Nephron (organoid): ENCODE measurements around the gene RAD51D.

Experiments
- H3K27ac Mint-ChIP-seq, 3 experiments: 2 replicates each; pipeline ENCODE4 v1.8.0; 2020; ENCODE audit warnings: mixed read lengths in 3 of 3, mild to moderate bottlenecking in 2 of 3, moderate library complexity in 1 of 3
- H3K27me3 Mint-ChIP-seq: 2 replicates; pipeline ENCODE4 v1.8.0; 2021; ENCODE audit warnings: low read depth, mild to moderate bottlenecking, moderate library complexity, mixed read lengths
- H3K36me3 Mint-ChIP-seq: 2 replicates; pipeline ENCODE4 v1.8.0; 2020; ENCODE audit warnings: low read depth, mixed read lengths
- H3K4me1 Mint-ChIP-seq: 2 replicates; pipeline ENCODE4 v1.8.0; 2020; ENCODE audit warnings: mixed read lengths
- H3K4me3 Mint-ChIP-seq, 3 experiments: 2 replicates each; pipeline ENCODE4 v1.8.0; 2020; ENCODE audit warnings: mild to moderate bottlenecking in 3 of 3, mixed read lengths in 3 of 3, moderate library complexity in 2 of 3
- H3K9me3 Mint-ChIP-seq: 2 replicates; pipeline ENCODE4 v1.8.0; 2020; ENCODE audit warnings: mixed read lengths
- CTCF ChIP-seq, 3 experiments: fragments of 200-600 bp; sonication (generic); IDR thresholded peaks; one replicate each; pipeline ENCODE4 v1.5.0; 2021; ENCODE audit warnings: antibody characterized with exemption in 3 of 3; ENCODE audit not compliant: unreplicated experiment in 3 of 3

Gene RAD51D

GRCh38 chr17:35138218-35138617 is 18.6 kb upstream of the RAD51D start:
- H3K4me3 Mint-ChIP-seq = no peak overlapping the region
- peaks cover 6% of the 10 kb centered on the region for H3K4me1 Mint-ChIP-seq
- no peaks in the 10 kb centered on the region for H3K9me3 Mint-ChIP-seq
- no peak for TF ChIP-seq CTCF (IDR thresholded peaks at IDR 0.05; ENCODE audit: unreplicated experiment in 3 of 3)
- no peaks in the 10 kb centered on the region for H3K27me3 Mint-ChIP-seq
- peaks cover 39% of the 10 kb centered on the region for H3K36me3 Mint-ChIP-seq
- H3K27ac Mint-ChIP-seq = no peak overlapping the region

- Mint-ChIP-seq H3K27ac (no peak overlapping the region), H3K9me3 (no peaks in the 10 kb centered on the region), H3K27me3 (no peaks in the 10 kb centered on the region), H3K36me3 (peaks cover 55% of the 10 kb centered on the region), H3K4me3 (no peak overlapping the region), H3K4me1 (no peaks in the 10 kb centered on the region)
- no peak for TF ChIP-seq CTCF (IDR thresholded peaks at IDR 0.05; ENCODE audit: unreplicated experiment in 3 of 3)
Observed at GRCh38 chr17:35135322-35135721, 15.7 kb upstream of the RAD51D start.

GRCh38 chr17:35132816-35133550 is 13.3 kb upstream of the RAD51D start:
- Mint-ChIP-seq H3K4me1 (no peaks in the 10 kb centered on the region), H3K36me3 (peaks cover 53% of the 10 kb centered on the region), H3K27me3 (no peaks in the 10 kb centered on the region), H3K4me3 (no peak overlapping the region), H3K27ac (no peak overlapping the region), H3K9me3 (no peaks in the 10 kb centered on the region)
- no peak for TF ChIP-seq CTCF (IDR thresholded peaks at IDR 0.05; ENCODE audit: unreplicated experiment in 3 of 3)

DNA sequence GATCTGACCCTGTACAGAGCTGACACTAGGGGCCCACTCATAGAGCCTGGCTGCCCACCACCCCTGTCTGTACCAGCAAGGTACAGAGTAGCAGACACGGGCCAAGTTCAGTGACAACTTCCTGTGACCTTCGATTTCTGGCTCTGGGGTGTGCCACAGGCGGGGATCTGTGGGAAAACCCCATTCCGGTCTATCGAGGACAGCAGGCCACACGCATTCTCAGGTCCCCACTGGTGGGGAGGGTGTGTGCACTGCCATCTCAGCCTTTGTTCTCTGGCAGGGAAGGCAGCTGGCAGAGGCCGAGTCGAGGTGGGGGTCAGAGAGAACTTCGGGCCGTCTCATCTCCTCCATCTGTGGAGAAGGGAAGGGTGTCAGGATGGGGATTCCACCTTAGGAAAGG is 12.4 kb upstream of the RAD51D start:
- no peaks in the 10 kb centered on the region for H3K27me3 Mint-ChIP-seq
- H3K27ac Mint-ChIP-seq = no peak overlapping the region
- no peaks in the 10 kb centered on the region for H3K9me3 Mint-ChIP-seq
- TF ChIP-seq CTCF (IDR thresholded peaks at IDR 0.05; ENCODE audit: unreplicated experiment in 3 of 3) = no peak
- no peaks in the 10 kb centered on the region for H3K4me1 Mint-ChIP-seq
- no peak overlapping the region for H3K4me3 Mint-ChIP-seq
- peaks cover 51% of the 10 kb centered on the region for H3K36me3 Mint-ChIP-seq

DNA sequence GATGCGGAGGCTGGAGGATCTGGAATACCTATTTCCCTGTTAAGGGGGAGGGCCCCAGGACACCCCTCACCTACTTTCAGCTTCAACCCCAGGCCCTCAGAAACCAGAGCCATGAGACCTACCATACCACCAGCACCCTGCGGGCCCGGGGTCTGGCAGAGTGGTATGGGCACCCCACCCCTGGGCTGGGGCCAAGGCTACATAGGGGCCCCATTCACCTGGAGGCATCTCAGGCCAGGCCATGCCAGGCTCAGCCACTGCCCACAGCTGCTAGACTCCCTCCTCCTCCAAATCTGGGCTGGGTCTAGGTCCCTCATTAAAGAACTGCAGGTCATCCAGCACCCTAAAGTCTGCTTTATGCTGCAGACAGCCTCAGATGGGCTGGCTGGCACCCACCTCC is 10.7 kb upstream of the RAD51D start:
- H3K9me3 Mint-ChIP-seq = no peaks in the 10 kb centered on the region
- peaks cover 38% of the 10 kb centered on the region for H3K36me3 Mint-ChIP-seq
- no peaks in the 10 kb centered on the region for H3K27me3 Mint-ChIP-seq
- H3K4me3 Mint-ChIP-seq = no peak overlapping the region
- no peaks in the 10 kb centered on the region for H3K4me1 Mint-ChIP-seq
- no peak overlapping the region for H3K27ac Mint-ChIP-seq
- TF ChIP-seq CTCF (IDR thresholded peaks at IDR 0.05; ENCODE audit: unreplicated experiment in 3 of 3) = no peak

DNA sequence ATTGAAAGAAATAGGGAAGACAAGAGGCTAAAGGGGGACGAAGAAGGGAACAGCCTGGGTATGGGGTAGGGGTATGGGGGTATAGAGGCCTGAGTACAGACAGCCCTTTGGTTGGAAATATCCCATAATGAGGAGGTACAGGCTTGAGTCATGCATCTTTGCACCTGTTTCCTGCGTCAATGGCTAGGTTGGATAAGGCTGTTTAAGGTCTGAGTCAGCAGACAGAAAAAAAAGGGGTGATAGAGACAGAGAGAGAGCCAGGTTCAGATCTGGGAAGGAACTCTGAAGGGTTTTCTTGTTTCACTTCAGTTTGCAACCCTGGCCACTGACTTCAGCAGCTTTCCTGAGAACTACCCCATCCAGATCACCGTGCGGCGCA is 10.3 kb upstream of the RAD51D start:
- Mint-ChIP-seq H3K4me1 (no peaks in the 10 kb centered on the region), H3K9me3 (no peaks in the 10 kb centered on the region), H3K27me3 (no peaks in the 10 kb centered on the region), H3K27ac (no peak overlapping the region), H3K4me3 (no peak overlapping the region), H3K36me3 (peaks cover 34% of the 10 kb centered on the region)
- no peak for TF ChIP-seq CTCF (IDR thresholded peaks at IDR 0.05; ENCODE audit: unreplicated experiment in 3 of 3)
